Liver (tissue), 9 donors: ENCODE measurements around the gene EFNB3. TPM values are rescaled to one million over a fixed set of nuclear protein-coding genes. Genes with fewer than 3 reads are reported as not detected.

Source experiments
- DNase-seq: peaks from one replicate; pipeline ENCODE4 v3.0.0-alpha.2; 2017; ENCODE audit warnings: low spot score
- H3K27ac ChIP-seq, 2 donors: one replicate each; pipeline ENCODE4 v1.7.0; 2013; ENCODE audit warnings: inconsistent platforms in 2 of 2, low read length in 2 of 2, control low read depth in 1 of 2, low read depth in 1 of 2, mild to moderate bottlenecking in 1 of 2
- H3K27me3 ChIP-seq, 4 donors: one replicate each; pipeline versions ENCODE4 v1.6.1 to v1.7.0; 2013; ENCODE audit warnings: low read length in 3 of 4, inconsistent platforms in 1 of 4, mild to moderate bottlenecking in 1 of 4, moderate library complexity in 1 of 4; ENCODE audit not compliant: control insufficient read depth in 4 of 4, insufficient read depth in 4 of 4
- H3K36me3 ChIP-seq, 4 donors: one replicate each; pipeline versions ENCODE4 v1.6.1 to v1.7.0; 2013; ENCODE audit warnings: low read length in 3 of 4, mild to moderate bottlenecking in 3 of 4, low read depth in 1 of 4, moderate library complexity in 1 of 4; ENCODE audit not compliant: control insufficient read depth in 4 of 4, insufficient read depth in 3 of 4
- H3K4me1 ChIP-seq, 4 donors: one replicate each; pipeline versions ENCODE4 v1.6.1 to v1.7.0; 2013; ENCODE audit warnings: low read length in 3 of 4, mild to moderate bottlenecking in 3 of 4, moderate library complexity in 1 of 4; ENCODE audit not compliant: control insufficient read depth in 4 of 4, insufficient read depth in 4 of 4
- H3K4me3 ChIP-seq, 3 donors: one replicate each; pipeline versions ENCODE4 v1.6.1 to v1.7.0; 2013; ENCODE audit warnings: low read length in 3 of 3, control low read depth in 1 of 3, low read depth in 1 of 3, mild to moderate bottlenecking in 1 of 3
- H3K9ac ChIP-seq, 2 donors: one replicate each; pipeline ENCODE4 v1.7.0; 2013; ENCODE audit warnings: low read length in 2 of 2, mild to moderate bottlenecking in 2 of 2, moderate library complexity in 2 of 2, control low read depth in 1 of 2, low read depth in 1 of 2
- H3K9me3 ChIP-seq, 4 donors: one replicate each; pipeline versions ENCODE4 v1.6.1 to v1.7.0; 2013; ENCODE audit warnings: low read length in 3 of 4; ENCODE audit not compliant: control insufficient read depth in 4 of 4
- ATF3 ChIP-seq: IDR thresholded peaks from 2 replicates; pipeline ENCODE4 v1.6.1; 2016; ENCODE audit warnings: antibody characterized with exemption
- CTCF ChIP-seq: fragments of 150-350 bp; IDR thresholded peaks from 2 replicates; pipeline ENCODE4 v1.5.1; 2017; ENCODE audit warnings: improper control_type of control experiment, low read depth, low read length; ENCODE audit not compliant: missing input control
- EGR1 ChIP-seq, 2 donors: IDR thresholded peaks; 2 replicates each; pipeline ENCODE4 v1.6.1; 2016 to 2018; ENCODE audit warnings: antibody characterized with exemption in 2 of 2, low read depth in 2 of 2
- FOXA1 ChIP-seq: IDR thresholded peaks from 2 replicates; pipeline ENCODE4 v1.6.1; 2016; ENCODE audit warnings: antibody characterized with exemption
- FOXA2 ChIP-seq: IDR thresholded peaks from 2 replicates; pipeline ENCODE4 v1.6.1; 2016; ENCODE audit warnings: antibody characterized with exemption
- GABPA ChIP-seq, 2 donors: IDR thresholded peaks in 1 of 2; conservative IDR thresholded peaks in 1 of 2; 2 replicates each; pipeline ENCODE4 v1.6.1; 2016; ENCODE audit warnings: antibody characterized with exemption in 2 of 2, mild to moderate bottlenecking in 1 of 2, moderate library complexity in 1 of 2
- HNF4A ChIP-seq, 2 donors: conservative IDR thresholded peaks; 2 replicates each; pipeline ENCODE4 v1.6.1; 2016; ENCODE audit warnings: antibody characterized with exemption in 2 of 2, mild to moderate bottlenecking in 2 of 2
- HNF4G ChIP-seq: IDR thresholded peaks from 2 replicates; pipeline ENCODE4 v1.6.1; 2016; ENCODE audit warnings: antibody characterized with exemption
- JUND ChIP-seq, 2 donors: IDR thresholded peaks; 2 replicates each; pipeline ENCODE4 v1.6.1; 2016; ENCODE audit warnings: antibody characterized with exemption in 2 of 2
- MAX ChIP-seq: IDR thresholded peaks from 2 replicates; pipeline ENCODE4 v1.6.1; 2016; ENCODE audit warnings: antibody characterized with exemption
- NR2F2 ChIP-seq: IDR thresholded peaks from 2 replicates; pipeline ENCODE4 v1.6.1; 2016; ENCODE audit warnings: antibody characterized with exemption
- RAD21 ChIP-seq, 2 donors: IDR thresholded peaks; 2 replicates each; pipeline ENCODE4 v1.6.1; 2016; ENCODE audit warnings: antibody characterized with exemption in 2 of 2, mild to moderate bottlenecking in 2 of 2
- REST ChIP-seq: IDR thresholded peaks from 2 replicates; pipeline ENCODE4 v1.6.1; 2016; ENCODE audit warnings: antibody characterized with exemption, mild to moderate bottlenecking
- RXRA ChIP-seq, 2 donors: IDR thresholded peaks; 2 replicates each; pipeline ENCODE4 v1.6.1; 2017 to 2018; ENCODE audit warnings: antibody characterized with exemption in 2 of 2, mild to moderate bottlenecking in 1 of 2
- SP1 ChIP-seq: IDR thresholded peaks from 2 replicates; pipeline ENCODE4 v1.6.1; 2018; ENCODE audit warnings: antibody characterized with exemption, mild to moderate bottlenecking
- TAF1 ChIP-seq: conservative IDR thresholded peaks from 2 replicates; pipeline ENCODE4 v1.6.1; 2016; ENCODE audit warnings: antibody characterized with exemption, mild to moderate bottlenecking
- YY1 ChIP-seq: IDR thresholded peaks from 2 replicates; pipeline ENCODE4 v1.6.1; 2016; ENCODE audit warnings: antibody characterized with exemption, mild to moderate bottlenecking
- ZBTB33 ChIP-seq: IDR thresholded peaks from 2 replicates; pipeline ENCODE4 v1.6.1; 2016; ENCODE audit warnings: antibody characterized with exemption
- WGBS: extraction: QIAGEN DNeasy Blood & Tissue Kit; methylation state at CpG from one replicate; pipeline ENCODE4 v1.1.7; 2013; 5-methylcytosine and 5-hydroxymethylcytosine counted together
- polyA plus RNA-seq, 2 donors: library from polyadenylated mRNA; stranded (reverse) in 1 of 2; unstranded in 1 of 2; fragments of 200-250 nt in 1 of 2; fragments of >200 nt in 1 of 2; fragmentation: Nextera tagmentation in 1 of 2; extraction: Ambion mirVana in 1 of 2; gene quantifications; one replicate each; pipeline versions ENCODE4 v1.2.1 to v1.2.3, GENCODE V29; 2013 to 2015
- total RNA-seq, 2 donors: library from RNA; depleted of rRNA; stranded (reverse); fragments of >200 nt; gene quantifications; one replicate each; pipeline ENCODE4 v1.2.3, GENCODE V29; 2014
- donor health status: healthy.
- donor health status: healthy.
- donor health status: healthy.
- donor health status: healthy.
- donor health status: healthy.

Gene EFNB3
- total and polyA plus RNA-seq, 4 donors: 0.19 to 0.80 (median 0.41) TPM

GRCh38 chr17:7714721-7715594, 10.0 kb downstream of the EFNB3 start:
- TF ChIP-seq FOXA1 (no peak), SP1 (no peak), HNF4G (no peak), RXRA (IDR thresholded peaks at IDR 0.05) (no peak), HNF4A (conservative IDR thresholded peaks at IDR 0.05) (no peak), EGR1 (IDR thresholded peaks at IDR 0.05; ENCODE audit: low read depth in 2 of 2) (no peak), ATF3 (no peak), ZBTB33 (no peak), TAF1 (no peak), NR2F2 (no peak), GABPA (IDR thresholded peaks at IDR 0.05 in 1 of 2, conservative IDR thresholded peaks at IDR 0.05 in 1 of 2) (no peak), RAD21 (IDR thresholded peaks at IDR 0.05) (no peak), REST (no peak), YY1 (no peak), JUND (IDR thresholded peaks at IDR 0.05) (no peak), MAX (no peak), FOXA2 (no peak), CTCF (no peak)
- DNase-seq: no peak
- no peak overlapping the region for H3K27ac ChIP-seq
- peaks cover 3 to 14% (median 10%) of the 10 kb centered on the region in 4 donors for H3K4me1 ChIP-seq
- H3K4me3 ChIP-seq: no peak overlapping the region
- WGBS: 65% methylated on average over 10 of the region's 10 CpGs
- no peaks in the 10 kb centered on the region for H3K36me3 ChIP-seq
- peaks cover 0 to 27% (median 10%) of the 10 kb centered on the region in 4 donors for H3K27me3 ChIP-seq
- no peak overlapping the region for H3K9ac ChIP-seq
- no peaks in the 10 kb centered on the region for H3K9me3 ChIP-seq
